Dendritic cell treated with granulocyte-macrophage colony-stimulating factor and Interleukin-4, amounts not matched to agents 40 ng/mL and 50 ng/mL, for 4 days (primary cell): ENCODE results near the gene ILF2.
A peak's percentile ranks its signal among the peaks of the same experiment; 100 is the strongest.
"Not testable (repeated sequence)": the region's sequence is repeated elsewhere in the genome, so short reads cannot be mapped to it uniquely, and the experiment has no call there.

Experiments
- H3K27ac Mint-ChIP-seq: one replicate; pipeline ENCODE4 v1.8.0; 2022; ENCODE audit warnings: mild to moderate bottlenecking, mixed read lengths
- H3K27me3 Mint-ChIP-seq: one replicate; pipeline ENCODE4 v1.8.0; 2022; ENCODE audit warnings: mild to moderate bottlenecking, mixed read lengths
- H3K36me3 Mint-ChIP-seq: one replicate; pipeline ENCODE4 v1.8.0; 2022; ENCODE audit warnings: low read depth, mixed read lengths
- H3K4me1 Mint-ChIP-seq: one replicate; pipeline ENCODE4 v1.8.0; 2022; ENCODE audit warnings: low read depth, mixed read lengths
- H3K4me3 Mint-ChIP-seq: one replicate; pipeline ENCODE4 v1.8.0; 2022; ENCODE audit warnings: mild to moderate bottlenecking, moderate library complexity, mixed read lengths
- H3K9me3 Mint-ChIP-seq: one replicate; pipeline ENCODE4 v1.8.0; 2022; ENCODE audit warnings: mixed read lengths
- intact Hi-C: fragments of 100-400 bp; cut with micrococcal nuclease; formaldehyde crosslinking; loops from one replicate; pipeline ENCODE4 v1.15.0; 2022

ILF2 gene

DNA sequence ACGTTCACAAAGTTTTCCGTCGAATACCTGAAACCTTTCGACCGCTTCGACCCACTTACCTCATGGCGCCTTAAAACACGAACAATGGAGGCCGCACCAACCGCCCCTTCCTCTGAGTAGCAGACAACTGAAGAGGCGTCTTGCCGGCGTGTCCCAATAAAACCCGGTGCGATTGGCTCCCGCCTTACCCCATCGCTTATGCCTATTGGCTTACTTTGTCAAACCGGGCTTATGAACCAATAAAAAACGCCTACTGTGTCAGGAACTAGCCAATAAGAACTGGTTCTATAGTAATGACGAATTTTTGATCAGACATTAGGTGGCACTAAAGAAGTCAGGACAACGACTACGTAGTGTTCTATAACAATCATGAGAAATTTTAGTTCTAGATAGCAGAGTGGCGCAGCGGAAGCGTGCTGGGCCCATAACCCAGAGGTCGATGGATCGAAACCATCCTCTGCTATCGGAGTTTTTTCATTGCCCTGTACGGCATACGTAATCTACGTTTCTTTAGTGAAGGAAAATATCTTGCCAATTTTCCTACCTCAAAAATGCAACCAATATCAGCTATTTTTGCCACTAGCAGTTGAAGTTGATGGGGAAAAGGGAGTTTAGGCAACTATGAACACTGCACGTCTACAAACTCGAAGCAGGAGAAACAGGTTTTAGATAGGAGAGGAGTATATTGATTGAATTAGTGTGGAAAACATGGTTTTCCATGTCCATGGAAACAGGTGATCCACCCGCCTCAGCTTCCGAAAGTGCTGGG lies at the start of gene ILF2:
ILF2 (minus strand) TSS at position 135 of the 769 bp plus-strand sequence; CDS start at position 64, 71 bp downstream.
- intact Hi-C loops = loop anchor here (2.0 to 5.0 kb wide), 2 partner anchors 104 to 320 kb away; partner anchors contain the start of genes RPS27 and S100A2
- Mint-ChIP-seq H3K4me1 (peaks cover 5% of the 10 kb centered on the region), H3K36me3 (no peaks in the 10 kb centered on the region), H3K9me3 (no peaks in the 10 kb centered on the region), H3K27ac (no peak within 1 kb of the TSS), H3K4me3 (no peak within 1 kb of the TSS), H3K27me3 (no peaks in the 10 kb centered on the region)

DNA sequence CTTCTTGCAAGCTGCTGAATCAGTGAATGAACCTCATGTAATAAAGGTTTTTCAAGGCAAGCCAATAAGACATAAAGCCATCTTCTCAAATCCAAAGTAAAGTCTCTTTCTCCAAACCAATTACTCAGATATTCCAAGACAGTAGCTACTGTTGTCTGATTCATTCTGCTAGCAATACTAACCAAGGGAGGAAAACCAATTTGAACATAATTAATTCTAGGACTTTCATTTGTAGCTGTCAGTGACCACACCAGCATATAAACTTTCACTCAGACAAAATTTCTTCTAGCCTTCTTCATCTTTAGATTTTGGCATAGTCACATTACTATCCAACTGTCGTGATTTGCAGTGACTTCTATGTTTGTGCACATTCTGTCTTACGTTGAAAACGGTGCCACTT lies 46.5 kb upstream of the ILF2 start:
- Mint-ChIP-seq H3K4me1 (no peaks in the 10 kb centered on the region), H3K27me3 (peaks cover 9% of the 10 kb centered on the region), H3K27ac (no peak overlapping the region), H3K4me3 (no peak overlapping the region), H3K36me3 (no peaks in the 10 kb centered on the region), H3K9me3 (no peaks in the 10 kb centered on the region)
- intact Hi-C loops = no loop called here

- H3K27me3 Mint-ChIP-seq = peaks cover 11% of the 10 kb centered on the region
- H3K36me3 Mint-ChIP-seq, H3K27ac Mint-ChIP-seq, H3K4me1 Mint-ChIP-seq, H3K9me3 Mint-ChIP-seq, intact Hi-C loops, H3K4me3 Mint-ChIP-seq: not testable (repeated sequence)
Measured at GRCh38 chr1:153716211-153716610, 45.4 kb upstream of the ILF2 start.

DNA sequence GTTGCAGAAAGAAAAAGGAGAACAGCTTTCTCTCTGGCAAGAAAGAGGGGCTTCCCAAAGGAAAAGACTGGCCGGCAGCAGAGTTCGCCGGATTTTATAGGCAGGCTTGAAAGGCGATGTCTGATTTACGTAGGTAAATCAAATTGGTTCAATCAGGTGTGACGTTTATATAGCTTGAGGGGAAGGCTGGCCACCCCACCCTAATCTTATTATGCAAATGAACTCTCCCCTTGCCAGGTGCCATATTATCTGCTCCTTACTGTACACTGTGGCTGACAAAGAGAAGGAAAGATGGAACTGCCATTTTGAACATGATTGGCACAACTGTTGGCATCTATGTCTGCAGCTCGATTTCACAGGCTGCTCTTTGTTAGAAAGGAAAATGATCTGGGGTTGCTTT lies 40.2 kb upstream of the ILF2 start:
- no peaks in the 10 kb centered on the region for H3K4me1 Mint-ChIP-seq
- no peaks in the 10 kb centered on the region for H3K36me3 Mint-ChIP-seq
- H3K9me3 Mint-ChIP-seq = no peaks in the 10 kb centered on the region
- no peak overlapping the region for H3K4me3 Mint-ChIP-seq
- no peak overlapping the region for H3K27ac Mint-ChIP-seq
- H3K27me3 Mint-ChIP-seq = peaks cover 12% of the 10 kb centered on the region
- intact Hi-C loops = no loop called here

DNA sequence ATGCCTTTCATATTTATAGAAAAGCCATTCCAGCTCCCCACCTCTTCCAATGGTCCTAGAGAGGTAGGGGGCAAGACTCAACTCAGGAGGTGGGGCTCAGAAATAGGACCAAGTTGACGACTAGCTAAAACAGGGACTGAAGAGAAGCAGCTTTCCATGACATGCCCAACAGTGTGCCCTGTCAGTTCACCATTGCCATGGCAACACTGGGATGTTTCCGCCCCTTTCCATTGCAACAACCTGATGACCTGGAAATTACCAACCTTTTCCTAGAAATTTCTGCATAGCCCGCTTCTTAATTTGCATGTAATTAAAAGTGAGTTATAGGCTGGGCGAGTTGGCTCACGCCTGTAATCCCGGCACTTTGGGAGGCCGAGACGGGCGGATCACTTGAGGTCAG lies 34.7 kb upstream of the ILF2 start:
- no peaks in the 10 kb centered on the region for H3K9me3 Mint-ChIP-seq
- H3K27me3 Mint-ChIP-seq = peaks cover 1% of the 10 kb centered on the region
- no peak overlapping the region for H3K4me3 Mint-ChIP-seq
- no peaks in the 10 kb centered on the region for H3K36me3 Mint-ChIP-seq
- no peaks in the 10 kb centered on the region for H3K4me1 Mint-ChIP-seq
- no peak overlapping the region for H3K27ac Mint-ChIP-seq
- intact Hi-C loops = no loop called here

DNA sequence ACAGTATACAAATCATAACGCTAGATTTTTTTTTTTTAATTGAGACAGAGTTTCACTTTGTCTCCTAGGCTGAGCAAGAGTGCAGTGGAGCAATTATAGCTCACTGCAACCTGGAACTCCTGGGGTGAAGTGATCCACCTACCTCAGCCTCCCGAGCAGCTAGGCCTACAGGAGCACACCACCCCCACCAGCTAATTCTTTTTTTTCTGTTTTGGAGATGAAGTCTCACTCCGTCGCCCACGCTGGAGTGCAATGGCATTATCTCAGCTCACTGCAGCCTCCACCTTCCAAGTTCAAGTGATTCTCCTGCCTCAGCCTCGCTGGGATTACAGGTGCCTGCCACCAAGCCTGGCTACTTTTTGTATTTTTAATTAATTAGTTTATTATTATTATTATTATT lies 29.0 kb upstream of the ILF2 start:
- Mint-ChIP-seq H3K27ac (no peak overlapping the region), H3K4me1 (peaks cover 14% of the 10 kb centered on the region), H3K27me3 (no peaks in the 10 kb centered on the region), H3K36me3 (no peaks in the 10 kb centered on the region), H3K4me3 (no peak overlapping the region), H3K9me3 (no peaks in the 10 kb centered on the region)
- intact Hi-C loops = no loop called here

DNA sequence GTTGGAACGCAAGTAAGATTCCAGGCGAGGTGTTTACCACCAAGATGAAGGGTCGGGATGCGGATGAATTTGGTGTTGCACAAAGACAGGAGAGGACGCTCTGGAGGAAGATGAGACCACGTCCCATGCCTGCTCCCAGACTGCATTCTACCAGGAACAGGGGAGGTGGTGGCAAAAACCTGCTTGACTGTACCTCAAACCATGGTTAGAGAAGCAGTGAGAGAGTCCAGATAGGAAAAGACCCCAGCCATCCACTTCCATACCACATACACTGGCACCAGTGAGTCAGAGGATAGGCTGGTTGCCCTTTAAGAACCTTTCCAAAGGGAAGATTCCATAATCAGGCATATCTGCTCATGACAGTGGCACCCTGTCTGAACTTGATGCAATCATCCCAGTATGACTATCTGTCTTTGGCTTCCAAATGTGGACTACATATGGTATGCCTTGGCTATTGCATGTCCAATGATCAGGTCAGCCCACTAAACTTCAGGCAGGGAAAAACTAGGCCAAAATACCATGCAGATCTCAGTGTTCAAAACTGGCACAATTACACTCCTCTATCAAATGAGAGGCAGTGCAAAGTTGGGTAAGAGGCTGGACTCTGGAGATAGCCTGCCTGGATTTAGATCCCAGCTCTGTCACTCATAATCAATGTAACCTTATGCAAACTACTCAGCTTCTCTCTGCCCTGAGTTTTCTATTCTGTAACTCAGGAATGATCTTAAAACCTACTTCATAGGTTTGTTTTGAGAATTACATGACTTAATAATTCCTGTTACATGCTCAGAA lies 28.3 kb upstream of the ILF2 start:
- H3K36me3 Mint-ChIP-seq = no peaks in the 10 kb centered on the region
- peaks cover 14% of the 10 kb centered on the region for H3K4me1 Mint-ChIP-seq
- no peaks in the 10 kb centered on the region for H3K9me3 Mint-ChIP-seq
- no peak overlapping the region for H3K4me3 Mint-ChIP-seq
- intact Hi-C loops = no loop called here
- no peaks in the 10 kb centered on the region for H3K27me3 Mint-ChIP-seq
- no peak overlapping the region for H3K27ac Mint-ChIP-seq

- Mint-ChIP-seq H3K27me3 (no peaks in the 10 kb centered on the region), H3K9me3 (no peaks in the 10 kb centered on the region), H3K4me1 (peaks cover 14% of the 10 kb centered on the region), H3K36me3 (no peaks in the 10 kb centered on the region), H3K4me3 (peak overlapping the region; percentile 44), H3K27ac (peak overlapping the region; percentile 91)
- intact Hi-C loops = no loop called here
Measured at GRCh38 chr1:153698020-153698922, 27.5 kb upstream of the ILF2 start.

DNA sequence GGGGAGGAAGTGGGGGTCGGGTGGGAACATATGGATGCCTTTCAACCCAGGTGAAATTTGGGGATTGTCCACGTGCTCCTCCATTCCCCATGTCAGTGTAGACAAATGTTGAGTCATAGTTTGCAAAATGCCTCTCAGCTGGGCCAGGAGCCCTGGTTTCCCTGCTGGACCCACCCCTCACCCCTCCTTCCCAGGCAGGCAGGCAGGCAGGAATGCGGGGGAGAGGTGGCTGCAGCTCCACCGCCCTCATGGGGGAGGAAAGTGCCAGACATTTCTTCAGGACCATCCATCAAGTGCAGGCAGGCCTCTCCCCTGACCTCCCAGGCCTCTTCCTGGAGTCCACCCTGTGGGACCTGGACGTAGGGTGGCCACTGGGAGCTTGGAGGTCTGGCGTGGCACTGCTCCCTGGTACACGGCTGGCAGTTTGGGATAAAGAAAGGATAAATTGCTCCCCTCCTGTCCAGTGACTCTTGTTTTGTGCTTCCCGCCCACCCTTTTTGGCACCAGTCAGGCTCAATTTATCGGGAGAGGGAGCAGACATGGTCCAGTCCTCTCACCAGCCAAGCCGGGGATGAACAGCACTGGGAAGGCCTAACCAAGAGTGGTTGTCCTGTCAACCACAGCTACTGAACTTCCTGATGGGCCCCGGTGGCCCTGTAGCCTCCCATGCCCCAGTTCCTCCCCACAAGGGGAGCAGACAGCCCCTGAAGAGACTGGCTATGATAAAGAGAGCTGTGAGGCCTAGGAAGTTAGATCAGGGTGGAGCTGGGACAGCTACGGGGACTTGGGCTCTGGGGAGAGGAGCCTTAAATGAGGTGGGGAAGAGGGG lies 26.6 kb upstream of the ILF2 start:
- Mint-ChIP-seq H3K4me3 (peak overlapping the region; percentile 44), H3K27me3 (no peaks in the 10 kb centered on the region), H3K9me3 (no peaks in the 10 kb centered on the region), H3K27ac (peak overlapping the region; percentile 91), H3K4me1 (peaks cover 14% of the 10 kb centered on the region), H3K36me3 (no peaks in the 10 kb centered on the region)
- intact Hi-C loops = no loop called here

GRCh38 chr1:153696741-153697140 lies 25.9 kb upstream of the ILF2 start:
- peaks cover 16% of the 10 kb centered on the region for H3K4me1 Mint-ChIP-seq
- no peaks in the 10 kb centered on the region for H3K27me3 Mint-ChIP-seq
- H3K4me3 Mint-ChIP-seq = no peak overlapping the region
- H3K36me3 Mint-ChIP-seq = no peaks in the 10 kb centered on the region
- no peaks in the 10 kb centered on the region for H3K9me3 Mint-ChIP-seq
- H3K27ac Mint-ChIP-seq = peak overlapping the region; percentile 91
- intact Hi-C loops = no loop called here

DNA sequence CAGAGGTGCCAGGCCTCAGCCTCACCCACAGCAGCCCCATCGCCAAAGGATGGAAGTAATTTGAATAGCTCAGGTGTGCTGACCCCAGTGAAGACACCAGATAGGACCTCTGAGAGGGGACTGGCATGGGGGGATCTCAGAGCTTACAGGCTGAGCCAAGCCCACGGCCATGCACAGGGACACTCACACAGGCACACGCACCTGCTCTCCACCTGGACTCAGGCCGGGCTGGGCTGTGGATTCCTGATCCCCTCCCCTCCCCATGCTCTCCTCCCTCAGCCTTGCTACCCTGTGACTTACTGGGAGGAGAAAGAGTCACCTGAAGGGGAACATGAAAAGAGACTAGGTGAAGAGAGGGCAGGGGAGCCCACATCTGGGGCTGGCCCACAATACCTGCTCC lies 22.7 kb upstream of the ILF2 start:
- Mint-ChIP-seq H3K27me3 (peaks cover 1% of the 10 kb centered on the region), H3K4me3 (no peak overlapping the region), H3K9me3 (no peaks in the 10 kb centered on the region), H3K27ac (no peak overlapping the region), H3K4me1 (peaks cover 23% of the 10 kb centered on the region), H3K36me3 (peaks cover 18% of the 10 kb centered on the region)
- intact Hi-C loops = no loop called here

- Mint-ChIP-seq H3K4me1 (peaks cover 27% of the 10 kb centered on the region), H3K27me3 (peaks cover 13% of the 10 kb centered on the region), H3K4me3 (no peak overlapping the region), H3K36me3 (peaks cover 46% of the 10 kb centered on the region), H3K27ac (peak overlapping the region; percentile 55), H3K9me3 (no peaks in the 10 kb centered on the region)
- intact Hi-C loops = no loop called here
Measured at GRCh38 chr1:153688736-153689328, 18.0 kb upstream of the ILF2 start.

GRCh38 chr1:153688276-153688675 lies 17.5 kb upstream of the ILF2 start:
- H3K9me3 Mint-ChIP-seq = no peaks in the 10 kb centered on the region
- intact Hi-C loops = no loop called here
- H3K27me3 Mint-ChIP-seq = peaks cover 16% of the 10 kb centered on the region
- peak overlapping the region; percentile 55 for H3K27ac Mint-ChIP-seq
- H3K36me3 Mint-ChIP-seq = peaks cover 51% of the 10 kb centered on the region
- peaks cover 32% of the 10 kb centered on the region for H3K4me1 Mint-ChIP-seq
- H3K4me3 Mint-ChIP-seq = no peak overlapping the region
